OCI-LY3 (cell line): Measurements from ENCODE around the gene USP30.

Source experiments
- H2AFZ ChIP-seq: fragments of 200-600, 300-600 bp; shearing (Covaris generic); 2 replicates; pipeline ENCODE4 v1.6.0; 2014; ENCODE audit warnings: antibody characterized with exemption, low read depth, low read length
- H3K27ac ChIP-seq: fragments of 200-600, 300-600 bp; sonication (generic); 2 replicates; pipeline ENCODE4 v1.5.1; 2014; ENCODE audit warnings: mild to moderate bottlenecking, low read length, moderate library complexity, mixed read lengths
- H3K27me3 ChIP-seq: fragments of 200-600, 300-600 bp; sonication (generic); 2 replicates; pipeline ENCODE4 v1.6.1; 2014; ENCODE audit warnings: low read depth, low read length, mixed read lengths
- H3K36me3 ChIP-seq: fragments of 200-600, 300-600 bp; sonication (generic); replicated peaks from 2 replicates; pipeline ENCODE3; 2014; ENCODE audit warnings: low read depth, low read length, mixed read lengths
- H3K4me1 ChIP-seq: fragments of 300-600, 200-600 bp; sonication (generic); 2 replicates; pipeline ENCODE4 v1.6.1; 2014; ENCODE audit warnings: low read length, mixed read lengths
- H3K4me2 ChIP-seq: fragments of 200-600, 300-600 bp; sonication (generic); 2 replicates; pipeline ENCODE4 v1.6.1; 2014; ENCODE audit warnings: low read length, mixed read lengths
- H3K4me3 ChIP-seq: fragments of 300-600, 200-600 bp; sonication (generic); 2 replicates; pipeline ENCODE4 v1.5.1; 2014; ENCODE audit warnings: antibody characterized with exemption, mild to moderate bottlenecking, low read length, moderate library complexity
- H3K79me2 ChIP-seq: fragments of 300-600, 200-600 bp; shearing (Covaris generic); 2 replicates; pipeline ENCODE4 v1.6.1; 2014; ENCODE audit warnings: mild to moderate bottlenecking, low read length, mixed read lengths
- H3K9ac ChIP-seq: fragments of 300-600, 200-600 bp; shearing (Covaris generic); 2 replicates; pipeline ENCODE4 v1.6.0; 2014; ENCODE audit warnings: mild to moderate bottlenecking, low read length, moderate library complexity
- H3K9me3 ChIP-seq: fragments of 200-600, 300-600 bp; shearing (Covaris generic); 2 replicates; pipeline ENCODE4 v1.6.1; 2014; ENCODE audit warnings: low read length, mixed read lengths; ENCODE audit not compliant: insufficient read depth
- H4K20me1 ChIP-seq: fragments of 200-600, 300-600 bp; sonication (generic); 2 replicates; pipeline ENCODE4 v1.6.1; 2016; ENCODE audit warnings: low read length, mixed read lengths; ENCODE audit not compliant: insufficient read depth
- CTCF ChIP-seq: fragments of 200-600, 300-600 bp; sonication (generic); IDR thresholded peaks from 2 replicates; pipeline ENCODE4 v1.5.1; 2014; ENCODE audit warnings: antibody characterized with exemption, low read length, low read depth
- EZH2phosphoT487 ChIP-seq: fragments of 200-600 bp; shearing (Covaris generic); IDR thresholded peaks from 2 replicates; pipeline ENCODE4 v1.6.1; 2018; ENCODE audit warnings: antibody characterized with exemption, mixed run types, low read depth

The USP30 gene

GRCh38 chr12:109074866-109075265 is 22.5 kb downstream of the USP30 start:
- no peak for TF ChIP-seq CTCF
- TF ChIP-seq EZH2phosphoT487, result no peak
- no peak overlapping the region for H3K9ac ChIP-seq
- no peak overlapping the region for H2AFZ ChIP-seq
- H3K4me1 ChIP-seq, result no peaks in the 10 kb centered on the region
- H3K27me3 ChIP-seq, result no peaks in the 10 kb centered on the region
- H3K9me3 ChIP-seq, result no peaks in the 10 kb centered on the region
- no peak overlapping the region for H3K4me2 ChIP-seq
- H3K27ac ChIP-seq, result no peak overlapping the region
- no peaks in the 10 kb centered on the region for H3K79me2 ChIP-seq
- peaks cover 8% of the 10 kb centered on the region for H3K36me3 ChIP-seq
- H3K4me3 ChIP-seq, result no peak overlapping the region
- H4K20me1 ChIP-seq, result no peaks in the 10 kb centered on the region

- Histone ChIP-seq H3K79me2 (no peaks in the 10 kb centered on the region), H3K4me1 (no peaks in the 10 kb centered on the region), H3K9me3 (no peaks in the 10 kb centered on the region), H3K27ac (no peak overlapping the region), H3K27me3 (no peaks in the 10 kb centered on the region), H3K36me3 (peaks cover 25% of the 10 kb centered on the region), H3K9ac (no peak overlapping the region), H2AFZ (no peak overlapping the region), H4K20me1 (no peaks in the 10 kb centered on the region), H3K4me3 (no peak overlapping the region), H3K4me2 (no peak overlapping the region)
- TF ChIP-seq CTCF (no peak), EZH2phosphoT487 (no peak)
Observed at GRCh38 chr12:109082751-109083150, 30.4 kb downstream of the USP30 start.

- no peak overlapping the region for H3K9ac ChIP-seq
- no peaks in the 10 kb centered on the region for H3K27me3 ChIP-seq
- H3K4me1 ChIP-seq, result no peaks in the 10 kb centered on the region
- TF ChIP-seq CTCF, result no peak
- H3K36me3 ChIP-seq, result peaks cover 34% of the 10 kb centered on the region
- no peaks in the 10 kb centered on the region for H3K9me3 ChIP-seq
- H3K4me2 ChIP-seq, result no peak overlapping the region
- H3K79me2 ChIP-seq, result no peaks in the 10 kb centered on the region
- H3K4me3 ChIP-seq, result no peak overlapping the region
- H2AFZ ChIP-seq, result no peak overlapping the region
- H3K27ac ChIP-seq, result no peak overlapping the region
- no peaks in the 10 kb centered on the region for H4K20me1 ChIP-seq
Observed at GRCh38 chr12:109084425-109084824, 32.0 kb downstream of the USP30 start.

- Histone ChIP-seq H3K9ac (no peak overlapping the region), H3K79me2 (peaks cover 9% of the 10 kb centered on the region; the same call in 1 of the 2 replicates), H3K4me3 (no peak overlapping the region), H3K4me2 (no peak overlapping the region), H3K27me3 (no peaks in the 10 kb centered on the region), H3K27ac (no peak overlapping the region), H3K36me3 (peaks cover 42% of the 10 kb centered on the region), H3K4me1 (no peaks in the 10 kb centered on the region), H4K20me1 (no peaks in the 10 kb centered on the region), H2AFZ (no peak overlapping the region), H3K9me3 (no peaks in the 10 kb centered on the region)
- TF ChIP-seq EZH2phosphoT487, result no peak
- TF ChIP-seq CTCF, result no peak
Observed at GRCh38 chr12:109085590-109085989, 33.2 kb downstream of the USP30 start.
